SU-DHL-6 (cell line): Measurements from ENCODE around the gene SLC35E4.

Source experiments
- H2AFZ ChIP-seq: fragments of 200-600 bp; sonication (generic); 2 replicates; pipeline ENCODE4 v1.6.1; 2014; ENCODE audit warnings: low read depth, mild to moderate bottlenecking, moderate library complexity, mixed read lengths, antibody characterized with exemption, low read length; ENCODE audit not compliant: severe bottlenecking
- H3F3A ChIP-seq: fragments of 200-600 bp; shearing (Covaris generic); 2 replicates; pipeline ENCODE4 v1.6.0; 2016; ENCODE audit warnings: antibody characterized with exemption, mild to moderate bottlenecking; ENCODE audit not compliant: insufficient read depth
- H3K27ac ChIP-seq: fragments of 200-600 bp; sonication (generic); 2 replicates; pipeline ENCODE4 v1.5.1; 2016; ENCODE audit warnings: low read depth, mild to moderate bottlenecking, low read length, moderate library complexity, mixed read lengths
- H3K27me3 ChIP-seq: fragments of 200-600 bp; sonication (generic), shearing (Covaris generic); 2 replicates; pipeline ENCODE4 v1.6.0; 2014; ENCODE audit warnings: mild to moderate bottlenecking, low read length
- H3K36me3 ChIP-seq: fragments of 200-600 bp; sonication (generic); 2 replicates; pipeline ENCODE4 v1.6.1; 2014; ENCODE audit warnings: mild to moderate bottlenecking, low read length, mixed read lengths
- H3K4me2 ChIP-seq: fragments of 300-600, 200-600 bp; shearing (Covaris generic), sonication (generic); 2 replicates; pipeline ENCODE4 v1.6.0; 2014; ENCODE audit warnings: low read length, low read depth, mild to moderate bottlenecking; ENCODE audit not compliant: poor library complexity, severe bottlenecking
- H3K4me3 ChIP-seq: fragments of 200-600 bp; sonication (generic); 2 replicates; pipeline ENCODE4 v1.5.1; 2014; ENCODE audit warnings: antibody characterized with exemption, low read length, mild to moderate bottlenecking, mixed read lengths; ENCODE audit not compliant: insufficient read depth, poor library complexity, severe bottlenecking
- H3K79me2 ChIP-seq: fragments of 200-600 bp; sonication (generic); 2 replicates; pipeline ENCODE4 v1.6.1; 2014; ENCODE audit warnings: mild to moderate bottlenecking, low read length, moderate library complexity; ENCODE audit not compliant: insufficient read depth
- H3K9ac ChIP-seq: fragments of 200-600 bp; sonication (generic); 2 replicates; pipeline ENCODE4 v1.7.0; 2014; ENCODE audit warnings: mild to moderate bottlenecking, low read length
- H3K9me2 ChIP-seq: fragments of 200-600 bp; sonication (generic); replicated peaks from 2 replicates; pipeline ENCODE4 v1.6.1; 2014; ENCODE audit warnings: low read length; ENCODE audit not compliant: insufficient read depth
- H3K9me3 ChIP-seq: fragments of 200-600 bp; sonication (generic); 2 replicates; pipeline ENCODE4 v1.6.1; 2014; ENCODE audit warnings: low read length, mixed read lengths; ENCODE audit not compliant: insufficient read depth
- H4K20me1 ChIP-seq: fragments of 200-600 bp; sonication (generic); 2 replicates; pipeline ENCODE4 v1.6.1; 2014; ENCODE audit warnings: low read depth, mild to moderate bottlenecking, antibody characterized with exemption, low read length, moderate library complexity, mixed read lengths
- EZH2phosphoT487 ChIP-seq: fragments of 200-600 bp; sonication (generic), shearing (Covaris generic); conservative IDR thresholded peaks from 2 replicates; pipeline ENCODE4 v1.6.1; 2018; ENCODE audit warnings: mild to moderate bottlenecking, antibody characterized with exemption, low read length, moderate library complexity, mixed read lengths
- TF ChIP-seq, protein P1 (sequence below): fragments of 200-600 bp; sonication (generic); IDR thresholded peaks from one replicate; pipeline ENCODE4 v1.5.1; 2017; ENCODE audit warnings: antibody characterized with exemption, mild to moderate bottlenecking, low read length, moderate library complexity; ENCODE audit not compliant: insufficient read depth, poor library complexity, severe bottlenecking

Gene SLC35E4

DNA sequence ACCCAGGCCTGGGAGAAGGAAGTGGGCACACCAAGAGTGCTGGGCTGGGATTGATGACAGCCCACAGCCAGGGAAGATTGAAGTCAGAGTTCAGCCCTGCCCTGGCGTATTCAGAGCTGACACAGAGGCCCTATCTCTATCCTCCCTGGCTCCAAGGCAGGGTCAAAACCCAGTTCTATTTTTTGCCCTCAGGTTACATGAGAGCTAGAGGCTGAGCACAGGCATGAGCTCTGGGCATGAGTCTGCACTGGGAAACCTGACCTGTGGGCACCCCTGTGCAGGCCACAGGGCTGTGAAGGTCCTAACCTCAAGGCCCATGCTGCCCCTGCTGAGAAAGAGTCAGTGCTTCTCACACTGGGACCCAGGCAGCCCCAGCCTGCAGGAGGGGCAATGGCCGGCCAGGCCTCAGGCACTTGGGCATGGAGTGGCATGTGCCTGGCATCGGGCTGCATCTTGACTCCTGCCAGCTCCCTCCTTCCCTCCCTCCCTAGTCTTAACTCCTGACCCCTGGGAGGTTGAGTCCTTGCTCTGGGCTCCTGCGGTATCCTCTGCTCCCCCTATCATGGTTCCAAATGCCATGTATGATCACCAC, 5.4 kb downstream of the SLC35E4 start:
- Histone ChIP-seq H3K4me2 (no peak overlapping the region), H3K9ac (no peak overlapping the region), H3K9me2 (no peaks in the 10 kb centered on the region), H3K9me3 (no peaks in the 10 kb centered on the region), H3K4me3 (no peak overlapping the region), H3F3A (no peaks in the 10 kb centered on the region), H3K27me3 (no peaks in the 10 kb centered on the region), H4K20me1 (no peaks in the 10 kb centered on the region), H2AFZ (no peak overlapping the region), H3K79me2 (no peaks in the 10 kb centered on the region), H3K36me3 (no peaks in the 10 kb centered on the region), H3K27ac (no peak overlapping the region)
- no peak for TF ChIP-seq EZH2phosphoT487
- TF ChIP-seq, protein P1, sequence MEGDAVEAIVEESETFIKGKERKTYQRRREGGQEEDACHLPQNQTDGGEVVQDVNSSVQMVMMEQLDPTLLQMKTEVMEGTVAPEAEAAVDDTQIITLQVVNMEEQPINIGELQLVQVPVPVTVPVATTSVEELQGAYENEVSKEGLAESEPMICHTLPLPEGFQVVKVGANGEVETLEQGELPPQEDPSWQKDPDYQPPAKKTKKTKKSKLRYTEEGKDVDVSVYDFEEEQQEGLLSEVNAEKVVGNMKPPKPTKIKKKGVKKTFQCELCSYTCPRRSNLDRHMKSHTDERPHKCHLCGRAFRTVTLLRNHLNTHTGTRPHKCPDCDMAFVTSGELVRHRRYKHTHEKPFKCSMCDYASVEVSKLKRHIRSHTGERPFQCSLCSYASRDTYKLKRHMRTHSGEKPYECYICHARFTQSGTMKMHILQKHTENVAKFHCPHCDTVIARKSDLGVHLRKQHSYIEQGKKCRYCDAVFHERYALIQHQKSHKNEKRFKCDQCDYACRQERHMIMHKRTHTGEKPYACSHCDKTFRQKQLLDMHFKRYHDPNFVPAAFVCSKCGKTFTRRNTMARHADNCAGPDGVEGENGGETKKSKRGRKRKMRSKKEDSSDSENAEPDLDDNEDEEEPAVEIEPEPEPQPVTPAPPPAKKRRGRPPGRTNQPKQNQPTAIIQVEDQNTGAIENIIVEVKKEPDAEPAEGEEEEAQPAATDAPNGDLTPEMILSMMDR: no peak

DNA sequence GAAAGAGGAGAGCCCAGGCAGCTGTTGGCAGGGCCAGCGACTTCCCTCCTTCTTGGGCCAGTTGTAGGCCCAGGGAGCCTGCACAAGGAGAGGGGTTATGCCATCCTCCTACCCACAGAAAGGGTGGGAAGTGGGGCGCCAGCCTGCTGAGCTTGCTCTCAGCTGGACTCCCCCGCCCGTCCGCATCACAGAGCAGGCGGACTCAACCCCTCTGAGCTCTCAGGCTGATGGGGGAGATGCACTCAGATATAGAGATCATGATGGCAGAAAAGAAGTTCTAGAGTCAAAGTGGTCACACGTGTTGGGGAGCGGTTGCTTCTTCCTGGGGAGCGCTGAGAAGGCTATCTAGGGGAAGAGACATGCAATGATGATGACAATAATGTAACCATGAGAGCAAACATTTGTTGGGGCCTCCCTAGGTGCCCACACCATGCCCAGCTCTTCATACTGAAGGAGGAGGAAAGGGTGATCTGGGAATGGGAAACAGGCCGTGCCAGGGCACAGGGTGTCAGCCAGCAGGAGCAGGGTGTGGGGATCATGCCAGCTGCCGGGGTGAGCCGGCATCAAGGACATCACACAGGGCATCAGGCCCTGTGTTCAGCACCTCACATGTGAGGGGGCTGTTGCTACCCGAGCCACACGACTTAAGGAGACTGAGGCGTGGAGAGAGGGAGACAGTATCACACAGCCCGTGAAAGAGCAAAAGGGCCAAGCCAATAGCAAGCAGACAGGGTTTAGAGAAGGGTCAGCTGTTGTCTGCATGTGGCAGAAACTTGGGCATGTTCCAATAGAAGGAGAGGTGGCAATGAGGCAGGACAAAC, 7.7 kb downstream of the SLC35E4 start:
- no peak for TF ChIP-seq EZH2phosphoT487
- TF ChIP-seq, protein P1: no peak
- H3K79me2 ChIP-seq: no peaks in the 10 kb centered on the region

DNA sequence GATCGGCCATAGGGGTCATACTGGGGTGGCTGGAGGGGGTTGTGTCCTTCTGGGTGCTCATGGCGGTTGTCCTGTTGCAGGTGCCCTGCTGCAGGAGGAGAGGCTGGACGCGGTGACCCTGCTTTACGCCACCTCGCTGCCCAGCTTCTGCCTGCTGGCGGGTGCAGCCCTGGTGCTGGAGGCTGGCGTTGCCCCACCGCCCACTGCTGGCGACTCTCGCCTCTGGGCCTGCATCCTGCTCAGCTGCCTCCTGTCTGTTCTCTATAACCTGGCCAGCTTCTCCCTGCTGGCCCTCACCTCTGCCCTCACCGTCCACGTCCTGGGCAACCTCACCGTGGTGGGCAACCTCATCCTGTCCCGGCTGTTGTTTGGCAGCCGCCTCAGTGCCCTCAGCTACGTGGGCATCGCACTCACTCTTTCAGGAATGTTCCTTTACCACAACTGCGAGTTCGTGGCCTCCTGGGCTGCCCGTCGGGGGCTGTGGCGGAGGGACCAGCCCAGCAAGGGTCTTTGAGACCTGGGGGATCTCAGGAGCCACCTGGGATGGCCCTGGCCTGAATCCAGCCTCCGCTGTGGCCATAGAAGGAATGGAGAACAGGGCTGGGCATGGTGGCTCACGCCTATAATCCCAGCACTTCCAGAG, 11.1 kb downstream of the SLC35E4 start:
- Histone ChIP-seq H3K9me2 (no peaks in the 10 kb centered on the region), H3K4me2 (no peak overlapping the region), H3K27me3 (no peaks in the 10 kb centered on the region)

More for the DNA sequence above, 7.7 kb downstream of the SLC35E4 start:
- no peaks in the 10 kb centered on the region for H3F3A ChIP-seq
- H3K4me2 ChIP-seq: no peak overlapping the region
- no peaks in the 10 kb centered on the region for H3K9me2 ChIP-seq
- no peak overlapping the region for H3K4me3 ChIP-seq
- no peak overlapping the region for H2AFZ ChIP-seq
- no peaks in the 10 kb centered on the region for H3K36me3 ChIP-seq
- H4K20me1 ChIP-seq: no peaks in the 10 kb centered on the region
- no peak overlapping the region for H3K27ac ChIP-seq
- no peaks in the 10 kb centered on the region for H3K9me3 ChIP-seq
- no peak overlapping the region for H3K9ac ChIP-seq
- H3K27me3 ChIP-seq: no peaks in the 10 kb centered on the region

More for the DNA sequence above, 11.1 kb downstream of the SLC35E4 start:
- Histone ChIP-seq H4K20me1 (no peaks in the 10 kb centered on the region), H3F3A (no peaks in the 10 kb centered on the region), H3K9me3 (no peaks in the 10 kb centered on the region), H3K79me2 (no peaks in the 10 kb centered on the region), H3K27ac (no peak overlapping the region), H3K36me3 (no peaks in the 10 kb centered on the region), H3K4me3 (no peak overlapping the region), H3K9ac (no peak overlapping the region), H2AFZ (no peak overlapping the region)
- TF ChIP-seq EZH2phosphoT487: no peak
